HCT116 (cell line): ENCODE results near the gene CAMK2D. TPM values are rescaled to one million over a fixed set of nuclear protein-coding genes. Genes with fewer than 3 reads are reported as not detected.

Source experiments
- ATAC-seq: fragments of 200-7000 bp; cut with Tn5 transposase; 2 replicates; pipeline ENCODE4 v1.9.1; 2020; ENCODE audit warnings: mild to moderate bottlenecking, moderate library complexity
- BruUV-seq: library from RNA; stranded (reverse); fragments of 400-500 nt; replicated peaks from 2 replicates; lab custom pipeline; 2021; lab: Mats Ljungman, UMichigan
- CTCF ChIA-PET: fragments of 300-600 bp; sonication (Branson Sonifier 250); formaldehyde crosslinking; loops from one replicate; lab custom pipeline; 2021; ENCODE audit warnings: antibody characterized with exemption; lab: Charles Lee
- POLR2A ChIA-PET: fragments of 300-600, 350-600 bp; sonication (Branson Sonifier 250); formaldehyde crosslinking; loops from one replicate; lab custom pipeline; 2021; ENCODE audit warnings: antibody characterized with exemption; lab: Charles Lee
- RAD21 ChIA-PET, 2 experiments: fragments of 300-600 bp; sonication (Branson Sonifier 250); formaldehyde crosslinking; loops; one replicate each; lab custom pipeline; 2023; ENCODE audit warnings: low total read pairs in 2 of 2; ENCODE audit not compliant: uncharacterized antibody in 2 of 2, unreplicated experiment in 2 of 2, low non-redundant PET in 1 of 2; lab: Charles Lee
- DNase-seq: peaks from one replicate; pipeline ENCODE4 v3.0.0-alpha.2; 2010; ENCODE audit warnings: low read depth, low spot score
- H2AFZ ChIP-seq: fragments of 200-600 bp; shearing (Covaris generic), sonication (generic); 2 replicates; pipeline ENCODE4 v1.6.1; 2017; ENCODE audit warnings: low read depth, mixed run types, mixed read lengths, antibody characterized with exemption, low read length; ENCODE audit not compliant: poor library complexity, severe bottlenecking
- H3K27ac ChIP-seq: 2 replicates; pipeline ENCODE4 v1.5.1; 2012; ENCODE audit warnings: low read depth, low read length
- H3K27me3 ChIP-seq: fragments of 200-600 bp; sonication (generic); 2 replicates; pipeline ENCODE4 v1.6.1; 2016; ENCODE audit warnings: mixed run types, low read length, mixed read lengths; ENCODE audit not compliant: insufficient read depth
- H3K36me3 ChIP-seq, 2 experiments: fragments of 200-500 bp in 1 of 2; fragments of 200-600 bp in 1 of 2; sonication (Bioruptor generic) in 1 of 2; sonication (generic) in 1 of 2; 2 replicates each; pipeline versions ENCODE4 v1.5.1 to v1.6.1; 2014 to 2016; ENCODE audit warnings: low read length in 2 of 2, inconsistent platforms in 1 of 2, mixed read lengths in 1 of 2, mixed run types in 1 of 2; ENCODE audit not compliant: insufficient read depth in 2 of 2, control insufficient read depth in 1 of 2
- H3K4me1 ChIP-seq, 2 experiments: fragments of 200-600 bp in 1 of 2; sonication (generic) in 1 of 2; 2 replicates each; pipeline versions ENCODE4 v1.5.1 to v1.6.1; 2012 to 2017; ENCODE audit warnings: low read length in 2 of 2, inconsistent platforms in 1 of 2, mild to moderate bottlenecking in 1 of 2, mixed read lengths in 1 of 2, mixed run types in 1 of 2, moderate library complexity in 1 of 2; ENCODE audit not compliant: insufficient read depth in 2 of 2, control insufficient read depth in 1 of 2
- H3K4me2 ChIP-seq: fragments of 200-600 bp; sonication (generic); 2 replicates; pipeline ENCODE4 v1.6.1; 2017; ENCODE audit warnings: mixed run types, low read length, mixed read lengths
- H3K4me3 ChIP-seq, 2 experiments: fragments of 200-600 bp in 1 of 2; sonication (generic) in 1 of 2; replicated peaks in 1 of 2; 2 replicates each; pipeline ENCODE4 v1.5.1; 2011 to 2016; ENCODE audit warnings: low read length in 2 of 2, control low read depth in 1 of 2, low read depth in 1 of 2, mild to moderate bottlenecking in 1 of 2, mixed read lengths in 1 of 2, mixed run types in 1 of 2
- H3K79me2 ChIP-seq: fragments of 200-600 bp; sonication (generic); 2 replicates; pipeline ENCODE4 v1.6.1; 2017; ENCODE audit warnings: mild to moderate bottlenecking, mixed run types, low read length, moderate library complexity, mixed read lengths; ENCODE audit not compliant: insufficient read depth
- H3K9ac ChIP-seq: fragments of 200-600 bp; sonication (generic); 2 replicates; pipeline ENCODE4 v1.6.1; 2016; ENCODE audit warnings: low read length, mixed read lengths
- H3K9me2 ChIP-seq: fragments of 200-600 bp; sonication (generic), shearing (Covaris generic); 2 replicates; pipeline ENCODE4 v1.6.1; 2017; ENCODE audit warnings: mixed run types, mild to moderate bottlenecking, moderate library complexity; ENCODE audit not compliant: insufficient read depth
- H3K9me3 ChIP-seq, 2 experiments: fragments of 200-500 bp in 1 of 2; fragments of 200-600 bp in 1 of 2; sonication (Bioruptor generic) in 1 of 2; sonication (generic) in 1 of 2; 2 replicates each; pipeline ENCODE4 v1.6.1; 2014 to 2017; ENCODE audit warnings: low read length in 2 of 2, mixed read lengths in 2 of 2, inconsistent platforms in 1 of 2, low read depth in 1 of 2, mild to moderate bottlenecking in 1 of 2, mixed run types in 1 of 2, moderate library complexity in 1 of 2; ENCODE audit not compliant: control insufficient read depth in 1 of 2, insufficient read depth in 1 of 2
- H4K20me1 ChIP-seq: fragments of 200-600 bp; sonication (generic), shearing (Covaris generic); 2 replicates; pipeline ENCODE4 v1.6.1; 2017; ENCODE audit warnings: mixed run types, mild to moderate bottlenecking, moderate library complexity; ENCODE audit not compliant: insufficient read depth
- ATF3 ChIP-seq: IDR thresholded peaks from 2 replicates; pipeline ENCODE4 v1.6.1; 2012
- CBX3 ChIP-seq: IDR thresholded peaks from 2 replicates; pipeline ENCODE4 v1.6.1; 2012; ENCODE audit warnings: low read depth
- CTCF ChIP-seq, 3 experiments: fragments of 200-600 bp in 1 of 3; sonication (generic) in 1 of 3; IDR thresholded peaks in 2 of 3; conservative IDR thresholded peaks in 1 of 3; 2 replicates each; pipeline ENCODE4 v1.5.1; 2012 to 2017; ENCODE audit warnings: low read depth in 2 of 3, low read length in 2 of 3, antibody characterized with exemption in 1 of 3, borderline replicate concordance in 1 of 3, control low read depth in 1 of 3, mild to moderate bottlenecking in 1 of 3, mixed read lengths in 1 of 3, mixed run types in 1 of 3, moderate library complexity in 1 of 3; ENCODE audit not compliant: insufficient read depth in 1 of 3
- EGR1 ChIP-seq: IDR thresholded peaks from 2 replicates; pipeline ENCODE4 v1.6.1; 2012; ENCODE audit warnings: low read depth
- ELF1 ChIP-seq: IDR thresholded peaks from 2 replicates; pipeline ENCODE4 v1.6.1; 2012; ENCODE audit warnings: low read depth, borderline replicate concordance
- EZH2 ChIP-seq: fragments of 200-600 bp; sonication (generic); IDR thresholded peaks from 2 replicates; pipeline ENCODE4 v1.6.1; 2017; ENCODE audit warnings: antibody characterized with exemption, mixed run types
- FOSL1 ChIP-seq: IDR thresholded peaks from 2 replicates; pipeline ENCODE4 v1.6.1; 2012; ENCODE audit warnings: low read depth
- JUND ChIP-seq: IDR thresholded peaks from 2 replicates; pipeline ENCODE4 v1.6.1; 2012
- POLR2AphosphoS5 ChIP-seq: IDR thresholded peaks from 2 replicates; pipeline ENCODE4 v1.6.1; 2011; ENCODE audit warnings: mild to moderate bottlenecking, low read depth, low read length, moderate library complexity
- RAD21 ChIP-seq: IDR thresholded peaks from 2 replicates; pipeline ENCODE4 v1.6.1; 2012; ENCODE audit warnings: low read depth, mild to moderate bottlenecking
- SIN3A ChIP-seq: IDR thresholded peaks from 2 replicates; pipeline ENCODE4 v1.6.1; 2012; ENCODE audit warnings: low read depth
- SP1 ChIP-seq: IDR thresholded peaks from 2 replicates; pipeline ENCODE4 v1.6.1; 2012; ENCODE audit warnings: low read depth
- SRF ChIP-seq: IDR thresholded peaks from 2 replicates; pipeline ENCODE4 v1.6.1; 2012; ENCODE audit warnings: low read depth
- TCF7L2 ChIP-seq: IDR thresholded peaks from 2 replicates; pipeline ENCODE4 v1.7.0; 2011; ENCODE audit warnings: borderline replicate concordance, inconsistent platforms; ENCODE audit not compliant: insufficient read depth, insufficient read length; ENCODE audit errors: extremely low read depth
- YY1 ChIP-seq: IDR thresholded peaks from 2 replicates; pipeline ENCODE4 v1.6.1; 2011; ENCODE audit warnings: low read length, low read depth, moderate library complexity, mild to moderate bottlenecking; ENCODE audit not compliant: insufficient replicate concordance; ENCODE audit errors: extremely low read depth
- ZBTB33 ChIP-seq: IDR thresholded peaks from 2 replicates; pipeline ENCODE4 v1.6.1; 2011; ENCODE audit warnings: mild to moderate bottlenecking, low read length, moderate library complexity; ENCODE audit not compliant: insufficient replicate concordance; ENCODE audit errors: extremely low read depth
- ZFX ChIP-seq: fragments of 450-650 bp; IDR thresholded peaks from 2 replicates; pipeline ENCODE4 v1.6.1; 2017
- intact Hi-C: fragments of 100-400 bp; cut with micrococcal nuclease; formaldehyde crosslinking; loops from 2 replicates; pipeline ENCODE4 v1.10.0; 2022
- total RNA-seq: library from RNA; stranded (reverse); gene quantifications from one replicate; pipeline ENCODE4 v1.2.1, GENCODE V29; 2021; ENCODE audit not compliant: unreplicated experiment

Gene CAMK2D
- total RNA-seq, 1 experiment from 2014 or later, result 67.0 TPM

- no peaks in the 10 kb centered on the region for H3K9me2 ChIP-seq
- H3K27ac ChIP-seq, result no peak overlapping the region
- no peak overlapping the region for H3K9ac ChIP-seq
- no peak overlapping the region for H3K4me3 ChIP-seq
- CTCF ChIA-PET, result no interaction called here
- H3K36me3 ChIP-seq, result no peaks in the 10 kb centered on the region
- RAD21 ChIA-PET, result no interaction called here
- H3K79me2 ChIP-seq, result peaks cover 14% of the 10 kb centered on the region; the same call in 1 of the 2 replicates
- ATAC-seq (no peak), DNase-seq (no peak)
- TF ChIP-seq ZFX (no peak), CBX3 (no peak), EZH2 (no peak), ELF1 (no peak), CTCF (IDR thresholded peaks at IDR 0.05 in 2 of 3, conservative IDR thresholded peaks at IDR 0.05 in 1 of 3; ENCODE audit: borderline replicate concordance in 1 of 3, insufficient read depth in 1 of 3, low read depth in 2 of 3, low read length in 2 of 3) (no peak), SIN3A (no peak), ZBTB33 (no peak), SRF (no peak), JUND (no peak), RAD21 (no peak), ATF3 (no peak), POLR2AphosphoS5 (no peak), FOSL1 (no peak), EGR1 (no peak), YY1 (no peak), SP1 (no peak), TCF7L2 (no peak)
- intact Hi-C loops, result no loop called here
- H3K4me1 ChIP-seq, result no peaks in the 10 kb centered on the region
- no TSS peak for BruUV-seq
- H3K4me2 ChIP-seq, result no peak overlapping the region
- no peak overlapping the region for H2AFZ ChIP-seq
- no peaks in the 10 kb centered on the region for H4K20me1 ChIP-seq
- no peaks in the 10 kb centered on the region for H3K27me3 ChIP-seq
- no peaks in the 10 kb centered on the region for H3K9me3 ChIP-seq
- POLR2A ChIA-PET, result no interaction called here
These were observed 13.6 kb downstream of the CAMK2D start for GRCh38 chr4:113747949-113748348.
